Measurements from ENCODE around the gene MAP3K8.

- TF ChIP-seq CTCF (IDR thresholded peaks at IDR 0.05 in 4 of 5, conservative IDR thresholded peaks at IDR 0.05 in 1 of 5), result no peak
- TF ChIP-seq POLR2A (IDR thresholded peaks at IDR 0.05), result no peak
These were observed 20.0 kb downstream of the MAP3K8 start for GRCh38 chr10:30453764-30454527.

Measured in gastrocnemius medialis (tissue), 4 donors.